Stimulated activated CD4-positive, alpha-beta T cell treated with anti-CD3 and anti-CD28 coated beads, Interleukin-12 subunit alpha, Interleukin-12 subunit beta, amount 100 ng/mL, for 48 hours (primary cell): ENCODE measurements around the gene RNF10.
"Not testable (repeated sequence)": the region's sequence is repeated elsewhere in the genome, so short reads cannot be mapped to it uniquely, and the experiment has no call there.

Experiments used
- DNase-seq, 3 donors: peaks; one replicate each; pipeline ENCODE4 v3.0.0-alpha.2; 2020; ENCODE audit warnings: low read depth in 2 of 3, low spot score in 1 of 3

RNF10 gene

GRCh38 chr12:120528861-120529525 lies 5.2 kb upstream of the RNF10 start, which contains the start of gene COQ5:
TSS of gene COQ5 (minus strand) at chr12:120529158. CDS start at chr12:120529141, 17 bp downstream.
- DNase-seq = peak; percentile 75 to 80 (median 78)

DNA sequence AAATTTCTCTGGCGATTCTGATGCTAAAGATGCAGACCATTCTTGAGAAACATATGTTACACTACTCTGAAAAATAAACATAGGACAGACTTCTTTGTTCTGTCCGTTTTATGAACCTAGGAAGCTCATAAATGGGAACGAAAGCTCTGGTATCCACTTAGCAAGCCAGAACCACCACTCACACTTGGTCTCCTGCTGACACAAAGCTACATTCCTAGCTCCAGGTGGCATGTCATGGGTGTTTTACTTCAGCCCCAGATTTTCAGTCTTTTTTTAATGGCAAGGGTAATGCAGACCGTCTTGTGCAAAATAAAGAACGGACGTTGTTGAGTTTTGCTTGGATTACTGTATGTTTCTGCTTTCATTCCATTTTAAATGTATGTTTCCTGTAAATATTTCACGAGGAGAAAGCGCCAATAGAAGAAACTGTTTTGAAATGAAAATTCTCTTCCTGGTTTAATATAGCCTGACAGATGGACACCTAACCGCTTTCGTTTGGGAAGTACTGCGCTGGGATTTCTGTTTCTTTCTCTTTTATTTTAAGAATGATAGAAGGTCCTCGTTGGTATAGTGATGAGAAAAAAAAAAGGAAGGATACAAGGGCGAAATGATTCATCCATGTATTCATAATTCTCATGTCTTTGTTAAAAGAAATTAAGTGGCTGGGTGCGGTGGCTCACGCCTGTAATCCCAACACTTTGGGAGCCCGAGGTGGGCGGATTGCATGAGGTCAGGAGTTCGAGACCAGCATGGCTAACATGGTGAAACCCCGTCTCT lies 4.3 kb upstream of the RNF10 start:
- DNase-seq = no peak

GRCh38 chr12:120530418-120530761 lies 3.8 kb upstream of the RNF10 start:
- DNase-seq = not testable (repeated sequence)

GRCh38 chr12:120532701-120533238 lies 1.4 kb upstream of the RNF10 start:
- DNase-seq = no peak

GRCh38 chr12:120534703-120535655 lies 823 bp downstream of the RNF10 start:
- DNase-seq = peak; percentile 24 to 47 (median 42)

DNA sequence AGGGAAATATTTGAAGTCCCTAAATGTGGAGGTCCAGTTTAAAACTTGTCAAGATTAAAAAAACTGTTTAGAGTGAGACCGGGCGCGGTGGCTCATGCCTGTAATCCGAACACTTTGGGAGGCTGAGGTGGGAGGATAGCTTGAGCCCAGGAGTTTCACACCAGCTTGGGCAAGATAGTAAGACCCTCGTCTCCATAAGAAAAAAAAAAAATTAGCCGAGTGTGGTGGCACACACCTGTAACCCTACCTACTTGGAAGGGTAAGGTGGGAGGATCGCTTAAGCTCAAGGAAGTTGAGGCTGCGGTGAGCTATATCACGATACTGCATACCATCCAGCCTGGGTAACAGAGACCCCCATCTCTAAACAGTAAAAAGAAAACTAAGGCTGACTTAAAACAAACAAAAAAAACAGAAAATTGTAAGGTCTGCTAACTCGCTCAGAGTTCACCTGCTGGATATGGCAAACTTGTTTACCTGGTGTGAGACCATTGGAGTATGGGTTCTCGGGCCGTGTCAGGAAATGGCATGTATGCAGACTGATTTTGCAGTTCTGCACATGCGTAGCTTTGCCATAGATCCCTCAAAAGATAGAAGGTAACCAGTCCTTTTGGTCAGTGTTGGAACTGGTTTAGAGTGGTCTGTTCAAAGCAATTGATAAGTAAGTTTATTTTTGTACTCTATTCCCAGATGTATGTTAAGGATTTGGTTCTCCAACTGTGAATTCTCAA lies 2.1 kb downstream of the RNF10 start:
- no peak for DNase-seq

GRCh38 chr12:120537856-120538220 lies 3.7 kb downstream of the RNF10 start:
- no peak for DNase-seq

GRCh38 chr12:120538281-120539156 lies 4.4 kb downstream of the RNF10 start:
- no peak for DNase-seq

DNA sequence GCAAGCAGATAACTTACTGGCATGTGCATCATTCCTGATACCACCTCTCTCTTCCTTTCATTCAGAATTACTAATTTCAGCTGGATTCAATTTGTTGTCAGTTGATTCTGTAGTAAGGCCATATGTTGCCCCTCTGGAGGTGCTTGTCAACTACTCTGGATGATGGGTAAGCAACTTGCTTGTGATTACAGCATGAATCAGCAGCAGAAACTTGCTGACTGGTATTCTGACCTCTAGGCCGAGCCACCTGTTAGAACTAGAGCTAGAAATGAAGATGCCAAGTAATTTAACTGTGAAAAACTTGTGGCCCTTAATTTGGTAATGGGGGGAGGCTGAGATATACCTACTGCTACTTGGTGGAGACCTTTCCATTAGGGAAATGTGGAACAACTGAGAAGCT lies 5.1 kb downstream of the RNF10 start:
- DNase-seq = no peak

- no peak for DNase-seq
Observed at GRCh38 chr12:120540445-120540844, 6.3 kb downstream of the RNF10 start.

DNA sequence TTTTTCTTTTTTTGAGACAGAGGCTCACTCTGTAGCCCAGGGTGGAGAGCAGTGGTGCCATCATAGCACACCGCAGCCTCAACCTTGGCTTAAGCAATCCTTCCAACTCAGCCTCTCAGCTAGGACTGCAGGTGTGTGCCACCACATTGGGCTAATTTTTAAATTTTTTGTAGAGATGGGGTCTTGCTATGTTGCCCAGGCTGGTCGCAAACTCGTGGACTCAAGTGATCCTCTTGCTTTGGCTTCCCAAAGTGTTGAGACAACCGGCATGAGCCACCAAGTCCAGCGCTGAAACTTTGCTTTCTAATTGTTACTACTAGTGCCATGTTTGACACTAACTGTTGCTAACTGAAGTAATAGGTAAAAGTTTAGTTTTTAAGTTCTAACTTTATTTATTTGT lies 8.0 kb downstream of the RNF10 start:
- DNase-seq = no peak

DNA sequence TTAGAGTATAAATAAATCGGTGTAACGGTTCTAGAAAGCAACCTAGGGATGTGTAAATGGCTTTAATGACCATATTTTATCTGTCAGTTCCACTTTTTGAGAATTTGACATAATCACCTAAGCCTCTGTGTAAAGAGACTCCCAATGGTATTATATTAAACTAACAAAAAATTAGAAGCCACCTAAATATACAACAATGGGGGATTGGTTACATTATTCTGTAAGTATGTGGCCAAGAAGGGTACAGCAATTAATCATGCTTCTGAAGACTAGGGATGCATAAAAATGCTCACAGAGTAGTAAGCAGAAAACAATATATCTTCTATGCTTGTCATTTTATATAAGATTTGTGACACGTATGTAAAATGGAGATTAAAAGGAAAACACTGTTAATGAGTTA lies 10.5 kb downstream of the RNF10 start:
- DNase-seq = no peak

GRCh38 chr12:120546050-120546386 lies 11.9 kb downstream of the RNF10 start:
- DNase-seq = no peak

DNA sequence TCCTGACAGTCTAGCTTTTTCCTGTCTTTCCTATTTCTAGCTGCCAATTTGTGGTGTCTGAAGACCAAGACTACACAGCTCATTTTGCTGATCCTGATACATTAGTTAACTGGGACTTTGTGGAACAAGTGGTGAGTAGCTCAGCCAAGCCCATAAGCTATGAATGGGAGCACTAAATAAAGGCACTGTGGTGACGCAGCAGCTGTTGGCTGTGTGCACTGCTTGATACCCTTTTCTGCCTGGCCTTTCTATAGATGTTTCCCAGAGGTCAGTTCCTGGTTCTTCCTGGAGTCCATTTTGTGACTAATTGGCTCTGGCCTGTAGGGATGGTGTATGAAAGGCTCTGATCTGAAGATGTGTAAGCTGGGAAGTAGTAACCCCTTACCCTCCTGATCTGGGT lies 20.5 kb downstream of the RNF10 start:
- no peak for DNase-seq

- no peak for DNase-seq
Observed at GRCh38 chr12:120557589-120557988, 23.4 kb downstream of the RNF10 start.

DNA sequence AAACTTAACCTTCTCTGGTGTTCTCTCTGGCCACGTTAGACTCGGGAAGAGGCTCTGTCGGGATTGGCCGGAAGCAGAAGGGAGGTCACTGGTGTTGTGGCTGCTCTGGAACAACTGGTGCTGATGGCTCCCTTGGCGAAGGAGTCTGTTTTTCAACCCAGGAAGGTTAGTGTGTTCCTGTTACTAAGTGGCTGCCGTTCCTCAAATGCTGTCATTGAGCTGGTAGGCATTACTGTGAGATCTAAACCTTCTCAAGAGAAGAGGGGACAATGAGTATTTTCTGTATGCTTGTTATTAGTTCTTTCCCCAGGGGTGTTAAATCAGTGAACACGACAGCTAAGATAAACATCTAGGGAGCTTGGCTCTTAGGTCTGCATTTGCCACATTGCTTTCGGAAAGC lies 28.8 kb downstream of the RNF10 start:
- no peak for DNase-seq

- no peak for DNase-seq
Observed at GRCh38 chr12:120563495-120563894, 29.3 kb downstream of the RNF10 start.

GRCh38 chr12:120571299-120571698 lies 37.1 kb downstream of the RNF10 start:
- DNase-seq = no peak

DNA sequence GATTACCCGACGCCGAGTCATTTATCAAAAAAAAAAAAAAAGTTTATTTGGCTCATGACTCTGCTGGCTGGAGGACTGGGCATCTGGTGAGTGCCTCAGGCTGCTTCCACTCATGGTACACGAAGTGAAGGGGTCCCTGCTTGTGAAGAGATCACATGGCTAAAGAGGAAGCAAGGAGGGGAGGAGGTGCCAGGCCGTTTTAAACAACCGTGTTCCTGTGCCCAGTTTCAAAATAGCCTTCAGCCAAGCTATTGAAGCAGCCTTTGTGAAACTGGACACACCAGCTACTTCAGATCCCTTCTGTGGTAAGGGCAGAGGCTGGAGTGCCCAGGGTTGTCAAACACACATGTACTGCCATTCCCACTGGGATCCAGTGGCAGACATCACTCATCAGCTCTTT lies 39.4 kb downstream of the RNF10 start:
- no peak for DNase-seq

GRCh38 chr12:120574106-120574505 lies 40.0 kb downstream of the RNF10 start:
- no peak for DNase-seq
